Body of pancreas (tissue), 4 donors: ENCODE results near the gene R3HDM2.

Source experiments
- CTCF ChIP-seq, 7 experiments: fragments of 450-650 bp in 4 of 7; fragments of 200-600 bp in 3 of 7; sonication (generic) in 3 of 7; IDR thresholded peaks; one replicate each; pipeline ENCODE4 v1.5.1; 2016 to 2019; ENCODE audit warnings: antibody characterized with exemption in 7 of 7
- POLR2A ChIP-seq, 3 donors: fragments of 450-650 bp; IDR thresholded peaks; one replicate each; pipeline ENCODE4 v1.6.1; 2016; ENCODE audit warnings: antibody characterized with exemption in 3 of 3, mild to moderate bottlenecking in 2 of 3

GRCh38 chr12:57410534-57410933 lies 20.3 kb downstream of the R3HDM2 start:
- TF ChIP-seq CTCF (IDR thresholded peaks at IDR 0.05): no peak
- TF ChIP-seq POLR2A (IDR thresholded peaks at IDR 0.05): no peak
